ENCODE measurements around the gene PTH2R.
"Not testable (repeated sequence)": the region's sequence is repeated elsewhere in the genome, so short reads cannot be mapped to it uniquely, and the experiment has no call there.

- not testable (repeated sequence) for TF ChIP-seq DNMT3B (CRISPR knock-in tag; conservative IDR thresholded peaks at IDR 0.05); REST (IDR thresholded peaks at IDR 0.05; ENCODE audit: borderline replicate concordance in 1 of 2, low read depth in 1 of 2, low read length in 2 of 2)
Measured at GRCh38 chr2:208396796-208397195, 9.8 kb upstream of the PTH2R start.

Measured in HepG2 (cell line).